Activated CD8-positive, alpha-beta T cell treated with anti-CD3 and anti-CD28 coated beads, Interleukin-2, amount 10 ng/mL, durations not matched to agents 7 days and 5 days (primary cell): ENCODE data around the gene PRDX4. TPM values are rescaled to one million over a fixed set of nuclear protein-coding genes. Genes with fewer than 3 reads are reported as not detected.
A peak's percentile ranks its signal among the peaks of the same experiment; 100 is the strongest.
"Not testable (repeated sequence)": the region's sequence is repeated elsewhere in the genome, so short reads cannot be mapped to it uniquely, and the experiment has no call there.

Experiments used
- ATAC-seq: fragments of 150-1000 bp; cut with Tn5 transposase; one replicate; pipeline ENCODE4 v1.10.0; 2021; ENCODE audit warnings: moderate library complexity
- CTCF ChIA-PET: fragments of 350-600 bp; sonication (Branson Sonifier 250); formaldehyde crosslinking; loops from one replicate; lab custom pipeline; 2021; ENCODE audit warnings: antibody characterized with exemption; lab: Charles Lee
- POLR2A ChIA-PET: fragments of 350-600 bp; sonication (Branson Sonifier 250); formaldehyde crosslinking; loops from one replicate; lab custom pipeline; 2021; ENCODE audit warnings: antibody characterized with exemption; lab: Charles Lee
- DNase-seq: peaks from one replicate; pipeline ENCODE4 v3.0.0-alpha.2; 2020
- H3K27ac Mint-ChIP-seq: one replicate; pipeline ENCODE4 v1.8.0; 2021; ENCODE audit warnings: mild to moderate bottlenecking, mixed read lengths
- H3K27me3 Mint-ChIP-seq: one replicate; pipeline ENCODE4 v1.8.0; 2021; ENCODE audit warnings: low read depth, mixed read lengths
- H3K36me3 Mint-ChIP-seq: one replicate; pipeline ENCODE4 v1.8.0; 2021; ENCODE audit warnings: low read depth, mixed read lengths
- H3K4me1 Mint-ChIP-seq: one replicate; pipeline ENCODE4 v1.8.0; 2021; ENCODE audit warnings: low read depth, mixed read lengths
- H3K4me3 Mint-ChIP-seq: one replicate; pipeline ENCODE4 v1.8.0; 2021; ENCODE audit warnings: mild to moderate bottlenecking, mixed read lengths
- H3K9me3 Mint-ChIP-seq: one replicate; pipeline ENCODE4 v1.8.0; 2022; ENCODE audit warnings: mixed read lengths; ENCODE audit not compliant: insufficient read depth
- total RNA-seq, 2 experiments: library from RNA; stranded (reverse); gene quantifications; one replicate each; pipeline ENCODE4 v1.2.3, GENCODE V29; 2021

The PRDX4 gene
- total RNA-seq, 2 experiments from 2014 or later, result 29.3 to 32.3 TPM

GRCh38 chrX:23676486-23676885 is 9.2 kb downstream of the PRDX4 start:
- peaks cover 15% of the 10 kb centered on the region for H3K36me3 Mint-ChIP-seq
- not testable (repeated sequence) for ATAC-seq, H3K27ac Mint-ChIP-seq, H3K9me3 Mint-ChIP-seq, DNase-seq, H3K4me3 Mint-ChIP-seq, H3K27me3 Mint-ChIP-seq
- POLR2A ChIA-PET, result interaction anchor here (0.6 kb wide), 1 partner anchor 378 kb away, joined by 4 read pairs; no protein-coding TSS in a partner anchor
- peaks cover 22% of the 10 kb centered on the region for H3K4me1 Mint-ChIP-seq
- CTCF ChIA-PET, result interaction anchor here (1.2 kb wide), 1 partner anchor 267 kb away, joined by 3 read pairs; no protein-coding TSS in a partner anchor

- POLR2A ChIA-PET, result no interaction called here
Observed at GRCh38 chrX:23692166-23692565, 24.9 kb downstream of the PRDX4 start.

GRCh38 chrX:23694606-23695005 is 27.3 kb downstream of the PRDX4 start:
- Mint-ChIP-seq H3K4me1 (peaks cover 2% of the 10 kb centered on the region), H3K27me3 (no peaks in the 10 kb centered on the region), H3K9me3 (no peaks in the 10 kb centered on the region), H3K27ac (no peak overlapping the region), H3K36me3 (no peaks in the 10 kb centered on the region), H3K4me3 (no peak overlapping the region)
- ATAC-seq (no peak), DNase-seq (peak; percentile 52)
- ChIA-PET POLR2A (interaction anchor here (0.5 kb wide), 1 partner anchor 90 kb away, joined by 5 read pairs; no protein-coding TSS in a partner anchor), CTCF (interaction anchor here (10.9 kb wide), 1 partner anchor 207 kb away, joined by 111 read pairs; no protein-coding TSS in a partner anchor)

More at GRCh38 chrX:23692166-23692565, 24.9 kb downstream of the PRDX4 start:
- no peak overlapping the region for H3K4me3 Mint-ChIP-seq
- no peaks in the 10 kb centered on the region for H3K36me3 Mint-ChIP-seq
- H3K27ac Mint-ChIP-seq, result no peak overlapping the region
- no peaks in the 10 kb centered on the region for H3K27me3 Mint-ChIP-seq
- H3K4me1 Mint-ChIP-seq, result no peaks in the 10 kb centered on the region
- CTCF ChIA-PET, result interaction anchor here (10.9 kb wide), 1 partner anchor 209 kb away, joined by 111 read pairs; no protein-coding TSS in a partner anchor
- no peaks in the 10 kb centered on the region for H3K9me3 Mint-ChIP-seq
- DNase-seq, result no peak
- no peak for ATAC-seq

- peak; percentile 36 for DNase-seq
- CTCF ChIA-PET, result interaction anchor here (0.8 to 2.9 kb wide), 3 partner anchors 67 to 202 kb away, joined by 3 to 34 read pairs (median 3); partner anchors contain the start of gene SAT1
- Mint-ChIP-seq H3K36me3 (peaks cover 17% of the 10 kb centered on the region), H3K4me3 (peak overlapping the region; percentile 61), H3K27me3 (no peaks in the 10 kb centered on the region), H3K27ac (peak overlapping the region; percentile 49), H3K4me1 (peaks cover 7% of the 10 kb centered on the region), H3K9me3 (no peaks in the 10 kb centered on the region)
- POLR2A ChIA-PET, result interaction anchor here (1.9 kb wide), 1 partner anchor 83 kb away, joined by 8 read pairs; the partner anchor contains the start of gene SAT1
- peak; percentile 72 for ATAC-seq
Observed at GRCh38 chrX:23699636-23700194, 32.4 kb downstream of the PRDX4 start.

- Mint-ChIP-seq H3K36me3 (peaks cover 23% of the 10 kb centered on the region), H3K4me3 (no peak overlapping the region), H3K4me1 (peaks cover 8% of the 10 kb centered on the region), H3K9me3 (no peaks in the 10 kb centered on the region), H3K27ac (no peak overlapping the region), H3K27me3 (no peaks in the 10 kb centered on the region)
- ATAC-seq (no peak), DNase-seq (no peak)
- POLR2A ChIA-PET, result no interaction called here
- CTCF ChIA-PET, result interaction anchor here (1.7 kb wide), 1 partner anchor 197 kb away, joined by 8 read pairs; no protein-coding TSS in a partner anchor
Observed at GRCh38 chrX:23704673-23705206, 37.4 kb downstream of the PRDX4 start.

GRCh38 chrX:23705235-23705634 is 37.9 kb downstream of the PRDX4 start:
- DNase-seq (no peak), ATAC-seq (no peak)
- H3K9me3 Mint-ChIP-seq, result no peaks in the 10 kb centered on the region
- CTCF ChIA-PET, result interaction anchor here (1.7 kb wide), 1 partner anchor 197 kb away, joined by 8 read pairs; no protein-coding TSS in a partner anchor
- H3K27ac Mint-ChIP-seq, result no peak overlapping the region
- peaks cover 21% of the 10 kb centered on the region for H3K36me3 Mint-ChIP-seq
- no peaks in the 10 kb centered on the region for H3K27me3 Mint-ChIP-seq
- POLR2A ChIA-PET, result no interaction called here
- no peak overlapping the region for H3K4me3 Mint-ChIP-seq
- H3K4me1 Mint-ChIP-seq, result peaks cover 6% of the 10 kb centered on the region

- Mint-ChIP-seq H3K27me3 (no peaks in the 10 kb centered on the region), H3K27ac (no peak overlapping the region), H3K4me3 (no peak overlapping the region), H3K9me3 (no peaks in the 10 kb centered on the region), H3K4me1 (no peaks in the 10 kb centered on the region), H3K36me3 (peaks cover 22% of the 10 kb centered on the region)
- POLR2A ChIA-PET, result no interaction called here
- ATAC-seq (no peak), DNase-seq (no peak)
- CTCF ChIA-PET, result no interaction called here
Observed at GRCh38 chrX:23720117-23720677, 52.9 kb downstream of the PRDX4 start.

GRCh38 chrX:23726191-23726590 is 58.9 kb downstream of the PRDX4 start:
- POLR2A ChIA-PET, result interaction anchor here (2.6 kb wide), 1 partner anchor 56 kb away, joined by 6 read pairs; the partner anchor contains the start of gene SAT1
- H3K9me3 Mint-ChIP-seq, result no peaks in the 10 kb centered on the region
- no peak overlapping the region for H3K4me3 Mint-ChIP-seq
- peaks cover 5% of the 10 kb centered on the region for H3K4me1 Mint-ChIP-seq
- no peak for DNase-seq
- no peaks in the 10 kb centered on the region for H3K27me3 Mint-ChIP-seq
- H3K27ac Mint-ChIP-seq, result peak overlapping the region; percentile 56
- H3K36me3 Mint-ChIP-seq, result peaks cover 30% of the 10 kb centered on the region
- CTCF ChIA-PET, result interaction anchor here (0.7 to 1.1 kb wide), 2 partner anchors 11 to 12 kb away, joined by 3 read pairs; no protein-coding TSS in a partner anchor
- no peak for ATAC-seq

- ChIA-PET CTCF (interaction anchor here (1.1 kb wide), 1 partner anchor 10 kb away, joined by 3 read pairs; no protein-coding TSS in a partner anchor), POLR2A (interaction anchor here (0.5 to 2.6 kb wide), 2 partner anchors 55 to 1566 kb away, joined by 4 to 6 read pairs; partner anchors contain the start of gene SAT1)
- H3K4me3 Mint-ChIP-seq, result no peak overlapping the region
- H3K4me1 Mint-ChIP-seq, result peaks cover 5% of the 10 kb centered on the region
- no peaks in the 10 kb centered on the region for H3K27me3 Mint-ChIP-seq
- ATAC-seq, result no peak
- no peak overlapping the region for H3K27ac Mint-ChIP-seq
- H3K9me3 Mint-ChIP-seq, result no peaks in the 10 kb centered on the region
- H3K36me3 Mint-ChIP-seq, result peaks cover 35% of the 10 kb centered on the region
- peak; percentile 24 for DNase-seq
Observed at GRCh38 chrX:23727206-23727605, 59.9 kb downstream of the PRDX4 start.

GRCh38 chrX:23729214-23729613 is 61.9 kb downstream of the PRDX4 start:
- Mint-ChIP-seq H3K36me3 (peaks cover 37% of the 10 kb centered on the region), H3K4me1 (peaks cover 14% of the 10 kb centered on the region), H3K4me3 (no peak overlapping the region), H3K27ac (no peak overlapping the region), H3K9me3 (no peaks in the 10 kb centered on the region), H3K27me3 (no peaks in the 10 kb centered on the region)
- no peak for ATAC-seq
- ChIA-PET CTCF (no interaction called here), POLR2A (no interaction called here)
- DNase-seq, result no peak

GRCh38 chrX:23731951-23732350 is 64.7 kb downstream of the PRDX4 start:
- ATAC-seq (no peak), DNase-seq (no peak)
- Mint-ChIP-seq H3K36me3 (peaks cover 34% of the 10 kb centered on the region), H3K9me3 (no peaks in the 10 kb centered on the region), H3K27me3 (no peaks in the 10 kb centered on the region), H3K27ac (no peak overlapping the region), H3K4me3 (no peak overlapping the region), H3K4me1 (peaks cover 19% of the 10 kb centered on the region)
- ChIA-PET CTCF (interaction anchor here (1.1 kb wide), 1 partner anchor 170 kb away, joined by 6 read pairs; no protein-coding TSS in a partner anchor), POLR2A (no interaction called here)
